ENCODE results near the gene CIB2.

Gene CIB2

DNA sequence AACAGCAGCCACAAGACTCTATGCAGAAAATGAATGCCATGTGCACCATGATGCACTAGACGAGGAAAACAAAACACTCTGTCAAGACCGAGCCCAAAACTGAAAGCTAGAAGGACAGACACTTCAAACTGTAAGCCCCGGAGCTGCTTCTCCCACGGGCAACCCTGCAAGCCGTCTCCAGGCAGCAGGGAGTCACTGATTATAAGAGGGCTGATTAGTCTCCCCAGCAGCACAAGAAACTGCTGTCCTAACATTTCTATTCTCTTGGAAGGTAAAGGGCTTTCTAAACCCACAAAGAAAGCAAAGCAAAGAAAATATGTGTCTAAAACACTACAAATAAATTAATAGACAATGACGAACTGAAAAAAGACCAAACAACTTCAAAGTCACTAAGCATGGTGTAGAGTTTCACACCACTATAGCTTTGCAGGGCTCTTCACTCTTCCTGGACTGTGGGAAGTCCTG is 69.2 kb downstream of the CIB2 start:
- peak overlapping the region in 1 of 2 donors; percentile 53 for H3K27ac ChIP-seq
- TF ChIP-seq, protein P1, sequence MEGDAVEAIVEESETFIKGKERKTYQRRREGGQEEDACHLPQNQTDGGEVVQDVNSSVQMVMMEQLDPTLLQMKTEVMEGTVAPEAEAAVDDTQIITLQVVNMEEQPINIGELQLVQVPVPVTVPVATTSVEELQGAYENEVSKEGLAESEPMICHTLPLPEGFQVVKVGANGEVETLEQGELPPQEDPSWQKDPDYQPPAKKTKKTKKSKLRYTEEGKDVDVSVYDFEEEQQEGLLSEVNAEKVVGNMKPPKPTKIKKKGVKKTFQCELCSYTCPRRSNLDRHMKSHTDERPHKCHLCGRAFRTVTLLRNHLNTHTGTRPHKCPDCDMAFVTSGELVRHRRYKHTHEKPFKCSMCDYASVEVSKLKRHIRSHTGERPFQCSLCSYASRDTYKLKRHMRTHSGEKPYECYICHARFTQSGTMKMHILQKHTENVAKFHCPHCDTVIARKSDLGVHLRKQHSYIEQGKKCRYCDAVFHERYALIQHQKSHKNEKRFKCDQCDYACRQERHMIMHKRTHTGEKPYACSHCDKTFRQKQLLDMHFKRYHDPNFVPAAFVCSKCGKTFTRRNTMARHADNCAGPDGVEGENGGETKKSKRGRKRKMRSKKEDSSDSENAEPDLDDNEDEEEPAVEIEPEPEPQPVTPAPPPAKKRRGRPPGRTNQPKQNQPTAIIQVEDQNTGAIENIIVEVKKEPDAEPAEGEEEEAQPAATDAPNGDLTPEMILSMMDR (IDR thresholded peaks at IDR 0.05), result no peak
- DNase-seq (ENCODE audit: low spot score), result no peak
- peak overlapping the region; percentile 16 for H3K4me3 ChIP-seq

DNA sequence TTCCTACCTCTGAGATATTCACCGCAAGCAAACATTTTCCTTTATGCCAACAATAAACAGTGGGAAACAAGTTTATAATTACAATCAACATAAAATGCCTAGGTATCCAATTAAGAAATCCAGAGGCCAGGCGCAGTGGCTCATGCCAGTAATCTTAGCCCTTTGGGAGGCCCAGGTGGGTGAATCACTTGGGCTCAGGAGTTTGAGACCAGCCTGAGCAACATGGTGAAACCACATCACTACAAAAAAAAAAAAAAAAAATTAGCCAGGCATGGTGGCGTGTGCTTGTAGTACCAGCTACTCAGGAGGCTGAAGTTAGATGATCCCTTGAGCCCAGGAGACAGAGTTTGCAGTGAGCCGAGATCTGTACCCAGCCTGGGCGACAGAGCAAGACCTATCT is 71.0 kb downstream of the CIB2 start:
- no peak for DNase-seq (ENCODE audit: low spot score)
- TF ChIP-seq, protein P1 (IDR thresholded peaks at IDR 0.05), result no peak
- H3K27ac ChIP-seq, result peak overlapping the region in 1 of 2 donors; percentile 65
- H3K4me3 ChIP-seq, result no peak overlapping the region

DNA sequence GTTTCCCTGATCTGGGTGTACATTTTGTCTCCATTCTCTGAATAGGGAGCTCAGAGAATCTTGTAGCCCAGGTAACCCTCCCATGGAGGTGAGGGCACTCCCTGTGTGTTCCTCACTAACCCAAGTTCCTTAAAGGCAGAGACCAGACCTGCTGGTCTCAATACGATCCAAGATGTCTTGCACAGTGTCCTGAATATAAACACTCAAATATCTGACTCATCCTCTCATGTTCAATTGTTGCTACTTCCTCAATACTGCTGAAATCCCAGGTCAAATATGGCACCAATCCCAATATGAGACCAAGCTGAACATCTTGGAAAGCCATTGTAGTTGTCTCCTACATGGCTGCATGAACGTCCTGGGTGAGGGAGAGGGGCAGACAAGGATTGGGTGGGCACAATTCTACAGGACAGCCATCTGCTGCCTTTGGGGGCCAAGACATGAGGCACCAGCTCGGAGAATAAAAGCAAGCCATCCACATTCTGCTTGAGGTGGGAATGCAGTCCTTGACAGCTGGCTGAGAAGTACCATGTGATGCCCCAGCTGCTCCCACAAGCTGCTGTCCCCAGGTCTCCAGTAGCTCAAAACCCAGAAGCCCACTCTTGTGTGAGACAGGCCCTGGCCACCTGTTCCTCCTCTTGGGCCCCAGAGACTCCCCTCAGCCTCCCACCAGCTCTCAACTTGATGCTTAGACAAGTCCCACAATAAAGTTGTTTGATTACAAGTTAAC is 72.0 kb downstream of the CIB2 start:
- Histone ChIP-seq H3K4me3 (no peak overlapping the region), H3K27ac (peak overlapping the region in 1 of 2 donors; percentile 65)
- DNase-seq (ENCODE audit: low spot score), result no peak
- TF ChIP-seq, protein P1 (IDR thresholded peaks at IDR 0.05), result no peak

DNA sequence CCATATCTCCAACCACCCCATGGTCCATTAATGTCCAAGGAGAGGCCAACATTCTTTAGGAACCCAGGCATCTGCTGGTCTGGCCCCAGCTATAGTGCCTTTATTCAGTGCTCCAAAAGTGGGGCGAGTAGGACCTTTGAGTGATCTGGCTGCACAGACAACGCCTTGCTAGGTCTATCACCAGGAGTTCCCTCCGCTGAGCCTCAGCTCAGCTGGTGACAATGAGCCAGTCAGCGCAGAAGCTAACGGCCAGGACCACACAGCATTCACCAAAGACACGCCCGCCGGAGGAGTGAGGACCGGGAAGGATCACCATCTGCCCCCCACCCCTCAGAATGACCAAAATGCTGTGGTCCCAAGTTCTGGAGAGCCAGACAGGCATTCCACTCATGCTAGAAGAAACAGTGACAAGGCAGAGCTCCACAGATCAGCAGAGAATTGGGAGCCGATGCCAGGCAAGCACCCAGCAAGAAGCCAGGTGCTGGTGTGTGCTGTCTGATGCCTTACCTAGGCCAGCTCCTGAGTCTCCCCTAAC is 72.8 kb downstream of the CIB2 start:
- no peak overlapping the region for H3K4me3 ChIP-seq
- TF ChIP-seq, protein P1 (IDR thresholded peaks at IDR 0.05), result no peak
- H3K27ac ChIP-seq, result peak overlapping the region in 1 of 2 donors; percentile 65
- no peak for DNase-seq (ENCODE audit: low spot score)

DNA sequence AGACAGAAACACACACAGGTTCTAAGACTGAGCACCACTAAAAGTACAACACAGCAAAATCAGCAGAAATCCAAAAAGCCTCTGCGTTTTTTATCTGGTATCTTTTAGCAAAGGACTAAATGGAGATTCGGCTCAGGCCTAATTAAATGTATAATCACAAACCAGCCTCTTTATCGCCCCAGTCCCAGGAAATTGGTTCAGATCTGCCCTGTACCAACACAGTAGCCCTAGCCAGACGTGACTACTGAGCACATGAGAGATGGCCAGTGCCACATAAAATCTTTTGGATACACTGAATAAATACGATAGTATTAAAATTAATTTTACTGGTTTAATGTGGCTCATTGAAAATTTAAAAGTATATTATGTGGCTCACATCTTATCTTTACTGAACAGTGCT is 73.4 kb downstream of the CIB2 start:
- Histone ChIP-seq H3K27ac (peak overlapping the region; percentile 17 to 27), H3K4me3 (no peak overlapping the region)
- TF ChIP-seq, protein P1 (IDR thresholded peaks at IDR 0.05), result no peak
- DNase-seq (ENCODE audit: low spot score), result no peak

DNA sequence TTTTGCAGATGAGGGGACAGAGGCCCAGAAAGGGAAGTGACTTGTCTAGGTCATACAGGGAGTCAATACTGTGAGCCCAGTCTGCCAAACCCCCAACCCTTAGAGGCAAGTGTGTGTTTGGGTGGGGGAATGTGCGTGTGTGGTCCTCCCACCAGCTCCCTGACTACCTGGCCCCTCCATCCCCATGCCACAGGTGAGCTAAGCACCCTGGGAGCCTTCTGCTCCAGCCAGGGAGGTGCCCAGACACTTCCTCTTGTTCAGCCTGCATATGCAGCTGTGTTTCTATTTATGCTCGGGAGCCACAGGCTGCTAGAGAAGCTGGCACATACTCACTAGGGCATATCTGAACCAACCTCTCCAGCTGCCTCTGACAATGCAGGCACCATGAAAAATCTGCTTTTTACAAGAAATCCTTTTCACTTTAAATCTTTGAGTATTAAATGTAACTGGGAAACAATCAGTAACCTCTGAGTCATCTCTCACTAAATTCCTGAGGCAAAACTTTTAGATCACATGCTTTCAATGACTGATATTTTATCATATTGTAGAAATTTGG is 74.5 kb downstream of the CIB2 start:
- Histone ChIP-seq H3K27ac (peak overlapping the region in 1 of 2 donors; percentile 86), H3K4me3 (peak overlapping the region; percentile 31)
- TF ChIP-seq, protein P1 (IDR thresholded peaks at IDR 0.05), result no peak
- DNase-seq (ENCODE audit: low spot score), result peak; percentile 69

All from coronary artery (tissue), 2 donors.